H9 (cell line): ENCODE results near the gene FAM110A. TPM values are rescaled to one million over a fixed set of nuclear protein-coding genes. Genes with fewer than 3 reads are reported as not detected.
A peak's percentile ranks its signal among the peaks of the same experiment; 100 is the strongest.

ENCODE experiments used
- DNase-seq: peaks from one replicate; pipeline ENCODE4 v3.0.0-alpha.2; 2017
- H2AFZ ChIP-seq: one replicate; pipeline ENCODE4 v1.6.1; 2013; ENCODE audit warnings: mild to moderate bottlenecking, low read length, control low read depth, moderate library complexity
- H2AK5ac ChIP-seq: 2 replicates; pipeline ENCODE4 v1.6.1; 2013; ENCODE audit warnings: low read length, control low read depth, mixed read lengths; ENCODE audit not compliant: insufficient read length
- H2BK120ac ChIP-seq: one replicate; pipeline ENCODE4 v1.6.1; 2013; ENCODE audit warnings: low read depth, mild to moderate bottlenecking, low read length, control low read depth, inconsistent platforms; ENCODE audit not compliant: poor library complexity, severe bottlenecking
- H2BK12ac ChIP-seq: 2 replicates; pipeline ENCODE4 v1.6.1; 2013; ENCODE audit warnings: low read length, control low read depth, mixed read lengths, low read depth; ENCODE audit not compliant: insufficient read length
- H2BK15ac ChIP-seq: 2 replicates; pipeline ENCODE4 v1.6.1; 2013; ENCODE audit warnings: low read depth, low read length, control low read depth
- H2BK20ac ChIP-seq: one replicate; pipeline ENCODE4 v1.6.1; 2013; ENCODE audit warnings: low read depth, mild to moderate bottlenecking, low read length, control low read depth, inconsistent platforms; ENCODE audit not compliant: poor library complexity, severe bottlenecking
- H2BK5ac ChIP-seq: 2 replicates; pipeline ENCODE4 v1.6.1; 2013; ENCODE audit warnings: low read length, control low read depth, mixed read lengths; ENCODE audit not compliant: insufficient read length
- H3K14ac ChIP-seq: 2 replicates; pipeline ENCODE4 v1.6.1; 2013; ENCODE audit warnings: low read length, control low read depth; ENCODE audit not compliant: insufficient read depth
- H3K18ac ChIP-seq: 2 replicates; pipeline ENCODE4 v1.6.1; 2013; ENCODE audit warnings: low read depth, mild to moderate bottlenecking, mixed read lengths, low read length, control low read depth; ENCODE audit not compliant: insufficient read length
- H3K23ac ChIP-seq: 2 replicates; pipeline ENCODE4 v1.6.1; 2013; ENCODE audit warnings: low read length, control low read depth, mixed read lengths, low read depth; ENCODE audit not compliant: insufficient read length
- H3K23me2 ChIP-seq: 2 replicates; pipeline ENCODE4 v1.6.1; 2013; ENCODE audit warnings: low read depth, mild to moderate bottlenecking, mixed read lengths, low read length, control low read depth; ENCODE audit not compliant: insufficient read length, poor library complexity, severe bottlenecking
- H3K27ac ChIP-seq: 2 replicates; pipeline ENCODE4 v1.5.1; 2013; ENCODE audit warnings: low read length, control low read depth, mixed read lengths, low read depth; ENCODE audit not compliant: insufficient read length
- H3K27me3 ChIP-seq: 2 replicates; pipeline ENCODE4 v1.6.1; 2013; ENCODE audit warnings: low read length, control low read depth, inconsistent platforms; ENCODE audit not compliant: insufficient read depth
- H3K4ac ChIP-seq: 2 replicates; pipeline ENCODE4 v1.6.1; 2013; ENCODE audit warnings: low read depth, mild to moderate bottlenecking, control low read depth, inconsistent platforms, low read length, moderate library complexity
- H3K4me1 ChIP-seq: 2 replicates; pipeline ENCODE4 v1.6.1; 2013; ENCODE audit warnings: low read length, control low read depth, inconsistent platforms; ENCODE audit not compliant: insufficient read depth
- H3K4me2 ChIP-seq: 2 replicates; pipeline ENCODE4 v1.6.1; 2013; ENCODE audit warnings: low read length, control low read depth, mixed read lengths; ENCODE audit not compliant: insufficient read length, insufficient read depth
- H3K56ac ChIP-seq: 2 replicates; pipeline ENCODE4 v1.6.1; 2013; ENCODE audit warnings: low read depth, mild to moderate bottlenecking, mixed read lengths, low read length, control low read depth; ENCODE audit not compliant: insufficient read length
- H3K79me1 ChIP-seq: 2 replicates; pipeline ENCODE4 v1.6.1; 2013; ENCODE audit warnings: low read depth, mild to moderate bottlenecking, moderate library complexity, low read length, control low read depth, inconsistent platforms; ENCODE audit not compliant: insufficient read depth, poor library complexity, severe bottlenecking
- H3K79me2 ChIP-seq: 2 replicates; pipeline ENCODE4 v1.6.1; 2013; ENCODE audit warnings: low read length, control low read depth, inconsistent platforms; ENCODE audit not compliant: insufficient read depth
- H3K9ac ChIP-seq: 2 replicates; pipeline ENCODE4 v1.6.1; 2013; ENCODE audit warnings: low read length, control low read depth, mixed read lengths; ENCODE audit not compliant: insufficient read length; ENCODE audit errors: extremely low read depth
- H3K9me3 ChIP-seq: one replicate; pipeline ENCODE4 v1.6.1; 2013; ENCODE audit warnings: low read depth, low read length, inconsistent platforms; ENCODE audit not compliant: control insufficient read depth
- H3T11ph ChIP-seq: one replicate; pipeline ENCODE4 v1.6.1; 2013; ENCODE audit warnings: mild to moderate bottlenecking, low read length, control low read depth, inconsistent platforms
- H4K20me1 ChIP-seq: one replicate; pipeline ENCODE4 v1.6.1; 2013; ENCODE audit not compliant: control insufficient read depth, insufficient read length, insufficient read depth
- H4K5ac ChIP-seq: 2 replicates; pipeline ENCODE4 v1.6.1; 2013; ENCODE audit warnings: low read depth, mild to moderate bottlenecking, mixed read lengths, low read length, control low read depth; ENCODE audit not compliant: insufficient read length
- H4K8ac ChIP-seq: replicated peaks from 2 replicates; pipeline ENCODE4 v1.6.1; 2013; ENCODE audit warnings: low read length, control low read depth, mixed read lengths, low read depth; ENCODE audit not compliant: insufficient read length
- H4K91ac ChIP-seq: 2 replicates; pipeline ENCODE4 v1.6.1; 2013; ENCODE audit warnings: low read depth, mild to moderate bottlenecking, moderate library complexity, mixed read lengths, low read length, control low read depth; ENCODE audit not compliant: insufficient read length
- H3K27ac Mint-ChIP-seq, 3 experiments: 2 replicates in 2 of 3; 3 replicates in 1 of 3; pipeline ENCODE4 v1.8.0; 2020 to 2021; ENCODE audit warnings: mixed read lengths in 3 of 3, mild to moderate bottlenecking in 1 of 3, moderate library complexity in 1 of 3
- H3K27me3 Mint-ChIP-seq: 2 replicates; pipeline ENCODE4 v1.8.0; 2021; ENCODE audit warnings: low read depth, mild to moderate bottlenecking, moderate library complexity, mixed read lengths
- H3K36me3 Mint-ChIP-seq, 3 experiments: 2 replicates in 2 of 3; 3 replicates in 1 of 3; pipeline ENCODE4 v1.8.0; 2020 to 2021; ENCODE audit warnings: low read depth in 3 of 3, mixed read lengths in 3 of 3; ENCODE audit not compliant: insufficient read depth in 1 of 3
- H3K4me1 Mint-ChIP-seq, 2 experiments: 2 replicates each; pipeline ENCODE4 v1.8.0; 2020; ENCODE audit warnings: mixed read lengths in 2 of 2
- H3K4me3 Mint-ChIP-seq, 2 experiments: 2 replicates in 1 of 2; 3 replicates in 1 of 2; pipeline ENCODE4 v1.8.0; 2020 to 2021; ENCODE audit warnings: mild to moderate bottlenecking in 2 of 2, mixed read lengths in 2 of 2, moderate library complexity in 1 of 2
- H3K9me3 Mint-ChIP-seq, 2 experiments: 2 replicates in 1 of 2; 3 replicates in 1 of 2; pipeline ENCODE4 v1.8.0; 2020; ENCODE audit warnings: mild to moderate bottlenecking in 2 of 2, mixed read lengths in 2 of 2, moderate library complexity in 1 of 2
- WGBS: extraction: QIAGEN DNeasy Blood & Tissue Kit; methylation state at CpG from one replicate; pipeline ENCODE4 v1.1.7; 2013; ENCODE audit warnings: missing lambda C conversion rate, low lambda C conversion rate, mixed read lengths; ENCODE audit not compliant: insufficient read length; ENCODE audit errors: extremely low coverage; 5-methylcytosine and 5-hydroxymethylcytosine counted together
- total RNA-seq: library from RNA; stranded (reverse); gene quantifications from 2 replicates; pipeline ENCODE4 v1.2.1, GENCODE V29; 2021
- TF ChIP-seq, protein P1 (sequence below): fragments of 200-600 bp; sonication (generic); conservative IDR thresholded peaks from 3 replicates; pipeline ENCODE4 v1.8.0; 2021; ENCODE audit warnings: antibody characterized with exemption, mild to moderate bottlenecking

Gene FAM110A
- total RNA-seq, 1 experiment from 2014 or later, result 10.3 TPM

- Histone ChIP-seq H3K23ac (no peak overlapping the region), H3K79me2 (no peaks in the 10 kb centered on the region), H3K9ac (no peak overlapping the region), H4K91ac (no peak overlapping the region), H2AFZ (no peak overlapping the region), H3K27me3 (no peaks in the 10 kb centered on the region; the same call in 1 of the 2 replicates), H3K18ac (no peak overlapping the region), H4K20me1 (no peaks in the 10 kb centered on the region), H3K4me2 (peak overlapping the region; percentile 63), H3K27ac (no peak overlapping the region), H2BK15ac (no peak overlapping the region), H3K56ac (no peak overlapping the region), H2BK120ac (no peak overlapping the region), H2BK5ac (no peak overlapping the region), H3T11ph (no peak overlapping the region), H4K5ac (no peak overlapping the region), H3K79me1 (no peaks in the 10 kb centered on the region), H2AK5ac (no peak overlapping the region), H2BK20ac (no peak overlapping the region), H3K23me2 (peaks cover 28% of the 10 kb centered on the region), H3K9me3 (no peaks in the 10 kb centered on the region), H3K14ac (no peak overlapping the region), H2BK12ac (no peak overlapping the region), H3K4ac (no peak overlapping the region), H3K4me1 (no peaks in the 10 kb centered on the region; the same call in 1 of the 2 replicates), H4K8ac (no peak overlapping the region)
- peaks cover 35 to 41% of the 10 kb centered on the region in 2 experiments for H3K4me1 Mint-ChIP-seq
- no CpG with 5 or more reads among the region's 9 CpGs for WGBS
- H3K36me3 Mint-ChIP-seq, result no peaks in the 10 kb centered on the region; a peak in 2 of 7 replicates
- H3K27ac Mint-ChIP-seq, result no peak overlapping the region
- H3K9me3 Mint-ChIP-seq, result no peaks in the 10 kb centered on the region
- peak overlapping the region in 1 of 2 experiments; percentile 38; a peak in 2 of 5 replicates for H3K4me3 Mint-ChIP-seq
- DNase-seq, result no peak
- TF ChIP-seq, protein P1, sequence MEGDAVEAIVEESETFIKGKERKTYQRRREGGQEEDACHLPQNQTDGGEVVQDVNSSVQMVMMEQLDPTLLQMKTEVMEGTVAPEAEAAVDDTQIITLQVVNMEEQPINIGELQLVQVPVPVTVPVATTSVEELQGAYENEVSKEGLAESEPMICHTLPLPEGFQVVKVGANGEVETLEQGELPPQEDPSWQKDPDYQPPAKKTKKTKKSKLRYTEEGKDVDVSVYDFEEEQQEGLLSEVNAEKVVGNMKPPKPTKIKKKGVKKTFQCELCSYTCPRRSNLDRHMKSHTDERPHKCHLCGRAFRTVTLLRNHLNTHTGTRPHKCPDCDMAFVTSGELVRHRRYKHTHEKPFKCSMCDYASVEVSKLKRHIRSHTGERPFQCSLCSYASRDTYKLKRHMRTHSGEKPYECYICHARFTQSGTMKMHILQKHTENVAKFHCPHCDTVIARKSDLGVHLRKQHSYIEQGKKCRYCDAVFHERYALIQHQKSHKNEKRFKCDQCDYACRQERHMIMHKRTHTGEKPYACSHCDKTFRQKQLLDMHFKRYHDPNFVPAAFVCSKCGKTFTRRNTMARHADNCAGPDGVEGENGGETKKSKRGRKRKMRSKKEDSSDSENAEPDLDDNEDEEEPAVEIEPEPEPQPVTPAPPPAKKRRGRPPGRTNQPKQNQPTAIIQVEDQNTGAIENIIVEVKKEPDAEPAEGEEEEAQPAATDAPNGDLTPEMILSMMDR, result no peak
- H3K27me3 Mint-ChIP-seq, result peaks cover 32% of the 10 kb centered on the region
Observed at GRCh38 chr20:843912-844311, 10.4 kb downstream of the FAM110A start.
